NCI-H1048 (cell line): Measurements from ENCODE around the gene ABAT.
"Not testable (repeated sequence)": the region's sequence is repeated elsewhere in the genome, so short reads cannot be mapped to it uniquely, and the experiment has no call there.

Source experiments
- DNase-seq: peaks from one replicate; lab custom pipeline; 2025; lab: John Stamatoyannopoulos, UW

Gene ABAT

GRCh38 chr16:8785408-8785807, 111.0 kb downstream of the ABAT start:
- no peak for DNase-seq

- not testable (repeated sequence) for DNase-seq
Measured at GRCh38 chr16:8786316-8786715, 111.9 kb downstream of the ABAT start.

GRCh38 chr16:8788578-8789172, 114.3 kb downstream of the ABAT start:
- no peak for DNase-seq

GRCh38 chr16:8795091-8795490, 120.7 kb downstream of the ABAT start:
- DNase-seq = no peak

- no peak for DNase-seq
Measured at GRCh38 chr16:8795818-8796217, 121.4 kb downstream of the ABAT start.

- DNase-seq = no peak
Measured at GRCh38 chr16:8796469-8797363, 122.3 kb downstream of the ABAT start.

GRCh38 chr16:8797364-8798173, 123.2 kb downstream of the ABAT start, which contains the start of the genes PMM2 and TMEM186:
Gene PMM2 (plus strand): TSS chr16:8797839. CDS start chr16:8797883, 44 bp downstream.
Gene TMEM186 (minus strand): TSS chr16:8797639. CDS start chr16:8797614, 25 bp downstream.
- peak; percentile 75 for DNase-seq

- no peak for DNase-seq
Measured at GRCh38 chr16:8798174-8798527, 123.7 kb downstream of the ABAT start.

GRCh38 chr16:8798535-8799157, 124.2 kb downstream of the ABAT start:
- no peak for DNase-seq

- no peak for DNase-seq
Measured at GRCh38 chr16:8801701-8802100, 127.3 kb downstream of the ABAT start.

- DNase-seq = not testable (repeated sequence)
Measured at GRCh38 chr16:8803733-8804132, 129.3 kb downstream of the ABAT start.

GRCh38 chr16:8804313-8804712, 129.9 kb downstream of the ABAT start:
- DNase-seq = no peak

- DNase-seq = no peak
Measured at GRCh38 chr16:8806272-8806983, 132.0 kb downstream of the ABAT start.

GRCh38 chr16:8807189-8807588, 132.8 kb downstream of the ABAT start:
- DNase-seq = no peak

GRCh38 chr16:8808009-8808408, 133.6 kb downstream of the ABAT start:
- no peak for DNase-seq

- DNase-seq = no peak
Measured at GRCh38 chr16:8808613-8809353, 134.4 kb downstream of the ABAT start.

GRCh38 chr16:8812162-8812843, 137.9 kb downstream of the ABAT start:
- DNase-seq = no peak

GRCh38 chr16:8814095-8814806, 139.8 kb downstream of the ABAT start:
- no peak for DNase-seq

GRCh38 chr16:8816967-8817655, 142.7 kb downstream of the ABAT start:
- DNase-seq = no peak
